ENCODE data around the gene ERVFRD-1. TPM values are rescaled to one million over a fixed set of nuclear protein-coding genes. Genes with fewer than 3 reads are reported as not detected.
"Not testable (repeated sequence)": the region's sequence is repeated elsewhere in the genome, so short reads cannot be mapped to it uniquely, and the experiment has no call there.

ERVFRD-1 gene
- total and polyA plus RNA-seq, 7 donors: 0.04 to 0.11 (median 0.06) TPM; not detected in 4

DNA sequence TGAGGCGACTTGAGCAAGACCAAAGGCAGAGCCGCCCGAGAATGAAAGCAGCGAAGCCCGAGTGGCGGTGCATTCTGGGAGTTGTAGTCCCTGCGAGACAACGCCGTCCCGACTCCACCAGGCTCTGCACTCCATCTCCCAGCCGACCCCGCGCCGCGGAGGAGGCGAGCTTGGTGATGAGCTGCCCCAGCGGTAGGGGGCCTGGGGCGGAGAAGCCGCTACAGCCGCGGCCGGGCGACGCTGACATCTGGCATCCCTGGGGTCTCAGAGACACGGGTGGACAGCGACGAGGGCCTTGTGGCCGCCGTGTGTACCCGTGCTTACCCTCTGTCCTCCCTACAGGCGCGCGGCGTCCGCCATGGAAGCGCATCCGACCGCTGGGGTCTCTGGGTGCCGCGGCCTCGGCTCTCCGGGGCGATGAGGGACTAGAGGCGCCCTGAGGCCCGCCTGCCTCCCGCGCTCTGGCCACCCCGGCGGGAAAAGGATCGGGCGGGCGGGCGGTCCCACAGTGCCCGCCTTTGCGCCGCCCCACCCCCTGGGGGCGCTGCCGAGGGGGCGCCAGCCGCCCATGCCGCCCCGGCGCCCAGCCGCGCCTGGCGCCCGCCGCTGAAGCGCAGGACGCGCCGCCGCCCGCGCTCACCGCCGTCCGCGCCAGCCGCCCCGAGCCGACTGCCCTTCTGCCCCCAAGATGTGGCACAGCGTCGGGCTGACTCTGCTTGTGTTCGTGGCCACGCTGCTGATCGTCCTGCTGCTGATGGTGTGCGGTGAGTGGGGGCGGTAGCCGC, 17.7 kb downstream of the ERVFRD-1 start, which contains the start of gene SMIM13:
Gene SMIM13, plus strand, starts transcription at position 209 of the 785 bp plus-strand sequence. Its CDS starts 480 bp downstream, at position 689.
- peak within 1 kb of the TSS; percentile 92 for H3K27ac ChIP-seq

DNA sequence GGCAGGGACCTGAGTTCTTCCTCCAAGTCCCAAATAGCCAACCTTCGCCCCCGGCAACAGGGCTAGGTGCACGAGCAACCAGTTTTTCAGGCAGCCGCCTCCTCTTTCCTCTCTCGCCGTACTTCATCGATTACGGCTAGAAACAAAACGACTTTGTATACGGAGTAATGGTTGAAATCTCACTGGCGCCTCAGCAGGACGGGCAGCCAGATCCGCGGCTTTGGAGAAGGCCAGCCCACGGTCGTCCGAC, 18.2 kb downstream of the ERVFRD-1 start:
- H3K36me3 ChIP-seq (ENCODE audit: insufficient read depth in 1 of 2, low read depth in 1 of 2): peaks cover 0 to 5% of the 10 kb centered on the region in 2 donors
- H3K4me3 ChIP-seq: peak overlapping the region; percentile 88
- no peaks in the 10 kb centered on the region for H3K27me3 ChIP-seq (ENCODE audit: insufficient read depth in 3 of 3, low read length in 2 of 3)
- H3K9me3 ChIP-seq: no peaks in the 10 kb centered on the region
- TF ChIP-seq, protein P1, sequence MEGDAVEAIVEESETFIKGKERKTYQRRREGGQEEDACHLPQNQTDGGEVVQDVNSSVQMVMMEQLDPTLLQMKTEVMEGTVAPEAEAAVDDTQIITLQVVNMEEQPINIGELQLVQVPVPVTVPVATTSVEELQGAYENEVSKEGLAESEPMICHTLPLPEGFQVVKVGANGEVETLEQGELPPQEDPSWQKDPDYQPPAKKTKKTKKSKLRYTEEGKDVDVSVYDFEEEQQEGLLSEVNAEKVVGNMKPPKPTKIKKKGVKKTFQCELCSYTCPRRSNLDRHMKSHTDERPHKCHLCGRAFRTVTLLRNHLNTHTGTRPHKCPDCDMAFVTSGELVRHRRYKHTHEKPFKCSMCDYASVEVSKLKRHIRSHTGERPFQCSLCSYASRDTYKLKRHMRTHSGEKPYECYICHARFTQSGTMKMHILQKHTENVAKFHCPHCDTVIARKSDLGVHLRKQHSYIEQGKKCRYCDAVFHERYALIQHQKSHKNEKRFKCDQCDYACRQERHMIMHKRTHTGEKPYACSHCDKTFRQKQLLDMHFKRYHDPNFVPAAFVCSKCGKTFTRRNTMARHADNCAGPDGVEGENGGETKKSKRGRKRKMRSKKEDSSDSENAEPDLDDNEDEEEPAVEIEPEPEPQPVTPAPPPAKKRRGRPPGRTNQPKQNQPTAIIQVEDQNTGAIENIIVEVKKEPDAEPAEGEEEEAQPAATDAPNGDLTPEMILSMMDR (IDR thresholded peaks at IDR 0.05): no peak
- peak overlapping the region; percentile 92 for H3K27ac ChIP-seq
- intact Hi-C loops (cut with DNase I): no loop called here
- peaks cover 18% of the 10 kb centered on the region for H3K4me1 ChIP-seq
- WGBS, 3 donors: 0% methylated on average over 17 of the region's 17 CpGs
- DNase-seq (no peak), ATAC-seq (peak in 3 of 4 donors; percentile 5 to 17 (median 8))

More for the DNA sequence above, 17.7 kb downstream of the ERVFRD-1 start, which contains the start of gene SMIM13:
- ATAC-seq (peak; percentile 99), DNase-seq (peak; percentile 98 to 99)
- Histone ChIP-seq H3K4me1 (peaks cover 18% of the 10 kb centered on the region), H3K4me3 (peak within 1 kb of the TSS; percentile 88), H3K36me3 (ENCODE audit: insufficient read depth in 1 of 2, low read depth in 1 of 2) (peaks cover 0 to 5% of the 10 kb centered on the region in 2 donors), H3K9me3 (no peaks in the 10 kb centered on the region), H3K27me3 (ENCODE audit: insufficient read depth in 3 of 3, low read length in 2 of 3) (no peaks in the 10 kb centered on the region)
- intact Hi-C loops (cut with DNase I): no loop called here
- TF ChIP-seq, protein P1 (IDR thresholded peaks at IDR 0.05): peak; percentile 76
- 0 to 1% (median 0%) methylated on average over 56 to 90 of the region's 90 CpGs for WGBS, 3 donors

DNA sequence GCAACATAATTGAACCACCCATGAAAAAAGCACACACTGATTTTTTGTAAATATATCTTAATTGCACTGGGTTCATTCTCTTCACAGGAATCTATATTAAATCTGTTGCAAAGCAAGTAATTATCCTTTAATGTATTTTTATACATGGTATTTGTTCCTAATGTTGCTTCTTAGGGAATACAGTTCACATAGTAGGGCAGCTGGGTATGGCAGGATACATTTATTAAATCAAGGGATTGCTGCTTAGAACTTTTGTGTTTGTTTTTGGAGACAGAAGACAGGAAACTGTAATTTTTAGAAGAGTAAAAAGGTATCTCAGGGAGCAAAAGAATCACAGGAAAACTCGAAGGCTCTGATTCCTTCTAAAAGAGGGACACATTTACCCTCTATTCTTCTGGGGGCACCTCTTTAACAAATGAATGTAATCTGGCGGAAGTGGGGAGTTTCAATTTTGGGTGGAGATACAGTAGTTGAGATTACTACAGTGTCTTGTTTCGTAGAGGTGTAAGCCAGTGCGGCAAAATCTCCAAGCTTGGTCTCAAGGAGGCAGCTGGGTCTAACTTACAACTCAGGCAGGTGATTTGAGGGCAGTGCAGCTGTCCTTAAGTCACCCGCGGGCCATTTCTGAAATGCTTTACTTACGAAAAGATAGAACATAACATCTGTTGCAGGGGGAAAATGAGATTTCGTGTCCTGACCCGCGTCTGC, 18.7 kb downstream of the ERVFRD-1 start:
- Histone ChIP-seq H3K36me3 (ENCODE audit: insufficient read depth in 1 of 2, low read depth in 1 of 2) (peaks cover 0 to 5% of the 10 kb centered on the region in 2 donors), H3K4me3 (peak overlapping the region; percentile 88), H3K9me3 (no peaks in the 10 kb centered on the region), H3K27me3 (ENCODE audit: insufficient read depth in 3 of 3, low read length in 2 of 3) (no peaks in the 10 kb centered on the region), H3K4me1 (peaks cover 18% of the 10 kb centered on the region), H3K27ac (peak overlapping the region; percentile 92)
- WGBS, 3 donors: 4 to 5% (median 4%) methylated on average over 10 of the region's 10 CpGs
- ATAC-seq: peak; percentile 19 to 49 (median 38)
- intact Hi-C loops (cut with DNase I): no loop called here
- DNase-seq: no peak
- TF ChIP-seq, protein P1 (IDR thresholded peaks at IDR 0.05): no peak

DNA sequence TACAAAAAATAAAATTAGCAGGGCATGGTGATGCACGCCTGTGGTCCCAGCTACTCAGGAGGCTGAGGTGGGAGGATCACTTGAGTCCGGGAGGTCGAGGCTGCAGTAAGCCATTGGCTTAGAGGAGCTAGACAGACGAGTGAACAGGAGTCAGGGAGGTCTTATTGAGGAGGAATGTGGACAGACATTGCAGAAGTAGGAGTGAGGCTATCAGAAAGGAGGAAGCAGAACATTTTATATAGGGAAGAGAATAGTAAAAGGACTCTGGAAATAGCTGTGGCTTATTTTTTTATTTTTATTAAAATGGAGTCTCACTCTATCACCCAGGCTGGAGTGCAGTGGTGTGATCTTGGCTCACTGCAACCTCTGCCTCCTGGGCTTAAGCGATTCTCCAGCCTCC, 20.4 kb downstream of the ERVFRD-1 start:
- WGBS, 3 donors: 88 to 95% (median 89%) methylated on average over 5 of the region's 5 CpGs

DNA sequence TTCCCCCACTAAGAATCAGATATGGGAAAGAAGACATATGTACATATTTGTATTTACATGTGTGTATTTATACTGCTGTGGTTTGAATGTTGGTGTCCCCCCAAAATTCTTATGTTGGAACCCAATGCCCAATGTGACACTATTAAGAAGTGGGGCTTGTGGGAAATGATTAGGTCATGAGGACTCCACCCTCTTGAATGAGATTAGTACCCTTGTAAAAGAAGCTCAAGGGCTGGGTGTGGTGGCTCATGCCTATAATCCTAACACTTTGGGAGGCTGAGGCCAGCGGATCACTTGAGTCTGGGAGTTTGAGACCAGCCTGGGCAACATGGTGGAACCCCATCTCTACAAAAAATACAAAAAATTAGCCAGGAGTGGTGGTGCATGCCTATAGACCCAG, 21.8 kb downstream of the ERVFRD-1 start:
- H3K4me3 ChIP-seq: no peak overlapping the region
- H3K36me3 ChIP-seq (ENCODE audit: insufficient read depth in 1 of 2, low read depth in 1 of 2): no peaks in the 10 kb centered on the region
- H3K9me3 ChIP-seq: no peaks in the 10 kb centered on the region
- no peak overlapping the region for H3K27ac ChIP-seq
- WGBS, 3 donors: 86 to 100% (median 94%) methylated on average over 1 of the region's 1 CpG
- TF ChIP-seq, protein P1 (IDR thresholded peaks at IDR 0.05): no peak
- peaks cover 4% of the 10 kb centered on the region for H3K4me1 ChIP-seq
- DNase-seq (no peak), ATAC-seq (no peak)
- intact Hi-C loops (cut with DNase I): no loop called here
- H3K27me3 ChIP-seq (ENCODE audit: insufficient read depth in 3 of 3, low read length in 2 of 3): no peaks in the 10 kb centered on the region

More for the DNA sequence above, 20.4 kb downstream of the ERVFRD-1 start:
- ATAC-seq; H3K27me3 ChIP-seq (ENCODE audit: insufficient read depth in 3 of 3, low read length in 2 of 3); DNase-seq; intact Hi-C loops (cut with DNase I); H3K4me3 ChIP-seq; H3K9me3 ChIP-seq; H3K36me3 ChIP-seq (ENCODE audit: insufficient read depth in 1 of 2, low read depth in 1 of 2); H3K27ac ChIP-seq: not testable (repeated sequence)
- H3K4me1 ChIP-seq: peaks cover 18% of the 10 kb centered on the region

DNA sequence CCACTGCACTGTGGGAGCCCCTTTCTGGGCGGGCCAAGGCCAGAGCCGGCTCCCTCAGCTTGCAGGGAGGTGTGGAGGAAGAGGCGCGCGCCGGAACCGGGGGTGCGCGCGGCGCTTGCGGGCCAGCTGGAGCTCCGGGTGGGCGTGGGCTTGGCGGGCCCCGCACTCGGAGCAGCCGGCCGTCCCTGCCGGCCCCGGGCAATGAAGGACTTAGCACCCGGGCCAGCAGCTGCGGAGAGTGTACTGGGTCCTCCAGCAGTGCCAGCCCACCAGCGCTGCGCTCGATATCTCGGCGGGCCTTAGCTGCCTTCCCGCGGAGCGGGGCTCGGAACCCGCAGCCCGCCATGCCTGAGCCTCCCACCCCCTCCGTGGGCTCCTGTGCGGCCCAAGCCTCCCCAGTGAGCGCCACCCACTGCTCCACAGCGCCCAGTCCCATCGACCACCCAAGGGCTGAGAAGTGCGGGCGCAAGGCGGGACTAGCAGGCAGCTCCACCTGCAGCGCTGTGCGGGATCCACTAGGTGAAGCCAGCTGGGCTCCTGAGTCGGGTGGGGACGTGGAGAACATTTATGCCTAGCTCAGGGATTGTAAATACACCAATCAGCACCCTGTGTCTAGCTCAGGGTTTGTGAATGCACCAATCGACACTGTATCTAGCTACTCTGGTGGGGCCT, 24.2 kb downstream of the ERVFRD-1 start:
- H3K4me3 ChIP-seq; H3K27me3 ChIP-seq (ENCODE audit: insufficient read depth in 3 of 3, low read length in 2 of 3); ATAC-seq; intact Hi-C loops (cut with DNase I); H3K4me1 ChIP-seq; H3K9me3 ChIP-seq; H3K27ac ChIP-seq; DNase-seq; H3K36me3 ChIP-seq (ENCODE audit: insufficient read depth in 1 of 2, low read depth in 1 of 2): not testable (repeated sequence)
- 86 to 97% (median 88%) methylated on average over 37 to 47 of the region's 47 CpGs for WGBS, 3 donors

Data from psoas muscle (tissue), 8 donors.